ENCODE data around the gene CBX8.

DNA sequence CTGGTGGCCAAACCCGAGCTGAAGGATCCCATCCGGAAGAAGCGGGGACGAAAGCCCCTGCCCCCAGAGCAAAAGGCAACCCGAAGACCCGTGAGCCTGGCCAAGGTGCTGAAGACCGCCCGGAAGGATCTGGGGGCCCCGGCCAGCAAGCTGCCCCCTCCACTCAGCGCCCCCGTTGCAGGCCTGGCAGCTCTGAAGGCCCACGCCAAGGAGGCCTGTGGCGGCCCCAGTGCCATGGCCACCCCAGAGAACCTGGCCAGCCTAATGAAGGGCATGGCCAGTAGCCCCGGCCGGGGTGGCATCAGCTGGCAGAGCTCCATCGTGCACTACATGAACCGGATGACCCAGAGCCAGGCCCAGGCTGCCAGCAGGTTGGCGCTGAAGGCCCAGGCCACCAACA, 13.0 kb downstream of the CBX8 start:
- TF ChIP-seq POLR2A (IDR thresholded peaks at IDR 0.05; ENCODE audit: low read depth) (no peak), POLR2AphosphoS5 (IDR thresholded peaks at IDR 0.05) (no peak)
- TF ChIP-seq, protein P1, sequence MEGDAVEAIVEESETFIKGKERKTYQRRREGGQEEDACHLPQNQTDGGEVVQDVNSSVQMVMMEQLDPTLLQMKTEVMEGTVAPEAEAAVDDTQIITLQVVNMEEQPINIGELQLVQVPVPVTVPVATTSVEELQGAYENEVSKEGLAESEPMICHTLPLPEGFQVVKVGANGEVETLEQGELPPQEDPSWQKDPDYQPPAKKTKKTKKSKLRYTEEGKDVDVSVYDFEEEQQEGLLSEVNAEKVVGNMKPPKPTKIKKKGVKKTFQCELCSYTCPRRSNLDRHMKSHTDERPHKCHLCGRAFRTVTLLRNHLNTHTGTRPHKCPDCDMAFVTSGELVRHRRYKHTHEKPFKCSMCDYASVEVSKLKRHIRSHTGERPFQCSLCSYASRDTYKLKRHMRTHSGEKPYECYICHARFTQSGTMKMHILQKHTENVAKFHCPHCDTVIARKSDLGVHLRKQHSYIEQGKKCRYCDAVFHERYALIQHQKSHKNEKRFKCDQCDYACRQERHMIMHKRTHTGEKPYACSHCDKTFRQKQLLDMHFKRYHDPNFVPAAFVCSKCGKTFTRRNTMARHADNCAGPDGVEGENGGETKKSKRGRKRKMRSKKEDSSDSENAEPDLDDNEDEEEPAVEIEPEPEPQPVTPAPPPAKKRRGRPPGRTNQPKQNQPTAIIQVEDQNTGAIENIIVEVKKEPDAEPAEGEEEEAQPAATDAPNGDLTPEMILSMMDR (IDR thresholded peaks at IDR 0.05), result no peak
